HUES64 (cell line): ENCODE measurements around the gene TRDN.
A peak's percentile ranks its signal among the peaks of the same experiment; 100 is the strongest.

ENCODE experiments used
- H3K27ac ChIP-seq: 2 replicates; pipeline ENCODE4 v1.7.0; 2013; ENCODE audit warnings: low read depth, low read length, inconsistent platforms
- H3K27me3 ChIP-seq: 2 replicates; pipeline ENCODE4 v1.6.1; 2013; ENCODE audit warnings: mild to moderate bottlenecking, low read length; ENCODE audit not compliant: insufficient read depth
- H3K36me3 ChIP-seq: 2 replicates; pipeline ENCODE4 v1.6.1; 2013; ENCODE audit warnings: mild to moderate bottlenecking, low read length; ENCODE audit not compliant: insufficient read depth
- H3K4me1 ChIP-seq: 2 replicates; pipeline ENCODE4 v1.6.1; 2013; ENCODE audit warnings: mild to moderate bottlenecking, low read length, moderate library complexity; ENCODE audit not compliant: insufficient read depth
- H3K4me3 ChIP-seq: 2 replicates; pipeline ENCODE4 v1.5.1; 2013; ENCODE audit warnings: mild to moderate bottlenecking, low read length, moderate library complexity
- H3K9ac ChIP-seq: 2 replicates; pipeline ENCODE4 v1.6.1; 2013; ENCODE audit warnings: mild to moderate bottlenecking, low read depth, low read length
- H3K9me3 ChIP-seq: 2 replicates; pipeline ENCODE4 v1.6.1; 2013; ENCODE audit warnings: low read depth, low read length; ENCODE audit not compliant: insufficient read depth
- WGBS: fragments of 150-250, 120-280 bp; methylation state at CpG from one replicate; pipeline ENCODE4 v1.1.7; 2013; ENCODE audit warnings: missing lambda C conversion rate; 5-methylcytosine and 5-hydroxymethylcytosine counted together

The TRDN gene

GRCh38 chr6:123658848-123659247 lies 22.1 kb upstream of the TRDN start:
- Histone ChIP-seq H3K27ac (no peak overlapping the region), H3K9me3 (no peaks in the 10 kb centered on the region), H3K4me1 (peaks cover under 1% of the 10 kb centered on the region; the same call in 1 of the 2 replicates), H3K27me3 (no peaks in the 10 kb centered on the region), H3K4me3 (no peak overlapping the region), H3K9ac (no peak overlapping the region), H3K36me3 (no peaks in the 10 kb centered on the region)
- 91% methylated on average over 1 of the region's 1 CpG for WGBS

DNA sequence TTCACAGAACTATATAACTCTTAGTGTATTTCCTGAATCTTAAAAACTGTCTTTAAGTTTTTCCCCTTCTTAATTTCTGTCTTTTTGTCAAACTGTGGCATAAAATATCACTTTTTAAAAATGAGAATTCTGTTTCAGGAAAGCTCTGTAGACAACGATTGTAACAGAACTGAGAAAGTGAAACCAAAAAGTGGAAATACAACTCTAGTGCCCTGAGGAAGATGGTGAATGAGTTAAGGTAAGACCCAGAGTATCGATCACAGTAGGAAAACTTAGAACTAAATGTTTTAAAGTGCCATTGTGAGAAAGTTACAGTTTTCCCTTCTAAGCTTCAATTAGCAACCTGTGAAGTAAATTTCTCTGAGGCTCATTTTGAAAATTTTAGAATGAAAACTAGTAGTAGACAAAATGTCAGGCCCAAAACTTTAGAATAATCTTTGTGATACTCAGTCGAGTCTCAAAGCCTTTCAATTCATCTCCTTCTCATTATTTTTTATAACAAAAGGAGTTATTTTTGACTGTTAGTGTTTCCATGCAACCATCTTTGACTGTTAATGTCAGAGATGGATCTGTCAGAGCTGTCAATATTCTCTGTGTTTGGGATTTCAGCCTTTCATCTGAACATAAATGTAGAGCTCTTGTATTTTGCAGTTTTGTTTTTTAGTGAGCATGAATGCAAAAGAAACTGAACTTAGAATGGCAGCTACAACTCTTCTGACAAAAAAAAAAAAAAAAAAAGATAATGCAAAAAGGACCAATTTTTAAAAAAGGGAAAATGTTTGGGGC lies 19.0 kb upstream of the TRDN start:
- Histone ChIP-seq H3K36me3 (no peaks in the 10 kb centered on the region), H3K4me3 (no peak overlapping the region), H3K9ac (no peak overlapping the region), H3K27me3 (no peaks in the 10 kb centered on the region), H3K27ac (no peak overlapping the region), H3K4me1 (no peaks in the 10 kb centered on the region), H3K9me3 (no peaks in the 10 kb centered on the region)
- WGBS, result 91% methylated on average over 2 of the region's 3 CpGs

GRCh38 chr6:123648723-123649122 lies 12.0 kb upstream of the TRDN start:
- no peaks in the 10 kb centered on the region for H3K27me3 ChIP-seq
- no peak overlapping the region for H3K4me3 ChIP-seq
- no peaks in the 10 kb centered on the region for H3K9me3 ChIP-seq
- H3K36me3 ChIP-seq, result no peaks in the 10 kb centered on the region
- no peak overlapping the region for H3K9ac ChIP-seq
- H3K27ac ChIP-seq, result no peak overlapping the region
- H3K4me1 ChIP-seq, result no peaks in the 10 kb centered on the region

GRCh38 chr6:123648020-123648580 lies 11.3 kb upstream of the TRDN start:
- H3K27ac ChIP-seq, result no peak overlapping the region
- no peaks in the 10 kb centered on the region for H3K4me1 ChIP-seq
- 93% methylated on average over 1 of the region's 1 CpG for WGBS
- no peaks in the 10 kb centered on the region for H3K27me3 ChIP-seq
- no peaks in the 10 kb centered on the region for H3K36me3 ChIP-seq
- no peaks in the 10 kb centered on the region for H3K9me3 ChIP-seq
- no peak overlapping the region for H3K9ac ChIP-seq
- H3K4me3 ChIP-seq, result no peak overlapping the region

GRCh38 chr6:123641497-123641896 lies 4.7 kb upstream of the TRDN start:
- H3K36me3 ChIP-seq, result no peaks in the 10 kb centered on the region
- H3K4me3 ChIP-seq, result no peak overlapping the region
- H3K27ac ChIP-seq, result no peak overlapping the region
- no peaks in the 10 kb centered on the region for H3K27me3 ChIP-seq
- peaks cover 15% of the 10 kb centered on the region; the same call in 1 of the 2 replicates for H3K4me1 ChIP-seq
- WGBS, result 91% methylated on average over 1 of the region's 1 CpG
- H3K9me3 ChIP-seq, result no peaks in the 10 kb centered on the region
- no peak overlapping the region for H3K9ac ChIP-seq

DNA sequence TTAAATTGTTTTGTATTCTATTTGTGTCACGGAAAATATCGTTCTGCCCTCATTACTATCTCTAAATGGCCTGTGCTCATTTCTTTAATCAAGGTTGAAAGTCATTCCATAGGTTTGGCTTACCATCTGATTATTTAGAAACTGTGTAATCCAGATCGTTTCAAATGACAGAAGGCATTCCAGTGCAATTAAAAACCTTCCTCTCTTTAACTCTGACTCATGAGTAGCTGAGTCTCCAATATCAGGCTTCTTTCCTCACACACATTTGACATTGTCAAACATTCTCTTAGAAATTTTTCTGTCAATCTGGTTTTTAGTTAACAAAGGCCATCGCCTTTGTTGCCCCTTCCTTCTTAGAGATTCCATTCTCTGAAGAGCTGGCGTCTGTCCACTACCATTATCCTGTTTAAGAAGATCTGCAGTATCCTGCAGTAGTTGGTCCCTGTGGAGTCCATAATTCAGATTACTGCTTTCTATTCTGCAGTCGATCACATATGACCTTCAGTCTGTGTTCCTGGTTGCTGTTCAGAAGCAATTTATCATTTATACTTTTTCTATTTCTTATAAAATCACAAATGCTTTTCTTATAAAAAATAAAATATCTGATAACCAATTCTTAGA lies 3.9 kb upstream of the TRDN start:
- WGBS, result 93% methylated on average over 6 of the region's 6 CpGs
- H3K27me3 ChIP-seq, result no peaks in the 10 kb centered on the region

DNA sequence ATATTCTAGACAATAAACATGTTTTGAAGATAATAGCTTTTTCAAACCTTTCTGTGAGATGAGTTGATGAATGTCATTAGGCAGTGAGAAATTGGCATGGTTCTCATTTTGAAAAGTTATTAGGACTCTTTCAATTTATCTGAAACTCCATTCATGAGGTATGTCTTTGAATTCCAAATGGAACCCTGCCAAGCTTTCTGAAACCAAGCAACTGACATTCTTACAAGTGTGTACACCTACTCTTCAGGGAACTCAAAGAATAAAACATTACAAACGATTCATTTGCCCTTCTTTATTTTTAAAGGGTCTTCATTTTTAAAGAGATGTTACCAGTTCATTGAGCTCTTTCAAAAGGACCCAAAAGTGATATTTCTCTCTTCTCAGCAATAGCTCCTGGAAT lies 2.1 kb upstream of the TRDN start:
- Histone ChIP-seq H3K27ac (no peak overlapping the region), H3K4me3 (no peak overlapping the region), H3K4me1 (peaks cover 18% of the 10 kb centered on the region; the same call in 1 of the 2 replicates), H3K27me3 (no peaks in the 10 kb centered on the region), H3K9ac (no peak overlapping the region), H3K9me3 (no peaks in the 10 kb centered on the region), H3K36me3 (no peaks in the 10 kb centered on the region)
- WGBS, result 75% methylated on average over 1 of the region's 1 CpG

More for the DNA sequence above, 3.9 kb upstream of the TRDN start:
- H3K4me1 ChIP-seq, result peaks cover 18% of the 10 kb centered on the region; the same call in 1 of the 2 replicates
- H3K9ac ChIP-seq, result no peak overlapping the region
- H3K9me3 ChIP-seq, result no peaks in the 10 kb centered on the region
- H3K36me3 ChIP-seq, result no peaks in the 10 kb centered on the region
- H3K27ac ChIP-seq, result no peak overlapping the region
- H3K4me3 ChIP-seq, result no peak overlapping the region

DNA sequence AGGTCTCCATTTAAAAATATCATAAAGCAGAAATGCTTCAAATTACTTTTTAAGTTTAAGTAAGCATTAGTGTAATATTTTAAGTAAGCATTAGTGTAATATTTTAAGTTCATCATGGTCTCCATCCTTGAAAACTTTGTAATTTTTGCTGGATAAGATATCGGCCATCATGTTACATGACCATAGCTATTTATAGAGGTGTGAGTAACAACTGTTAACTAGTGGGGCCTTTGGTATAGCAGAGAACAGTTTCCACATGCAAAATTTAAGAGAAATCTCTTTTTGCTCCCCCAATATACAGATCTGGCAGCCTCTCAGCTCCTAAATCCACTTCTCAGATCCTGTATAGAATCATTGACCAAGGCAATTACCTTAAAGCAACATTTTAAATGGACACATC lies 468 bp downstream of the TRDN start:
- H3K9ac ChIP-seq, result no peak overlapping the region

GRCh38 chr6:123635567-123635966 lies 1.2 kb downstream of the TRDN start:
- WGBS, result no CpG with 5 or more reads among the region's 1 CpG

More for the DNA sequence above, 468 bp downstream of the TRDN start:
- H3K27me3 ChIP-seq, result no peaks in the 10 kb centered on the region
- WGBS, result 100% methylated on average over 1 of the region's 1 CpG
- H3K27ac ChIP-seq, result peak overlapping the region; percentile 21; the same call in 1 of the 2 replicates
- H3K9me3 ChIP-seq, result no peaks in the 10 kb centered on the region
- H3K4me3 ChIP-seq, result no peak overlapping the region
- H3K36me3 ChIP-seq, result no peaks in the 10 kb centered on the region
- H3K4me1 ChIP-seq, result peaks cover 18% of the 10 kb centered on the region; the same call in 1 of the 2 replicates

DNA sequence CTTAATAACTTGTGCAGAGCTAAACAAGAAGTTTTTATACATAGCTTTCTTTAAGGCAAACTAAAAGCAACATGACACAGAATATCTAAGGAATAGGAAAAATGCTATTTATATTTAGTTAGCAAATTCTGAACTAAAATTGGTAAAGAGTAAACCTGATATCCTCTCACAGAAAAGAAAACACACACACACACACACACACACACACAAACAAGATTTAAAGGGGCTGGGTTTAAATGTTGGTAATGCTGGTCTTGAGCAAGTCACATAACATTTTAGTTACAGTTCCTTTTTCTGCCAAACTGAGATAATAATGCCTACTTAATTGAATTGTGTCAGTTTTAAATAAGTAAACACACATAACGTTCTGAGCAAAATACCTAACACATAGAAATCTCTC lies 1.6 kb downstream of the TRDN start:
- Histone ChIP-seq H3K36me3 (no peaks in the 10 kb centered on the region), H3K27ac (no peak overlapping the region), H3K4me1 (peaks cover 13% of the 10 kb centered on the region), H3K9me3 (no peaks in the 10 kb centered on the region), H3K27me3 (no peaks in the 10 kb centered on the region), H3K4me3 (no peak overlapping the region), H3K9ac (no peak overlapping the region)
- WGBS, result no CpG with 5 or more reads among the region's 1 CpG

More at GRCh38 chr6:123635567-123635966, 1.2 kb downstream of the TRDN start:
- H3K27me3 ChIP-seq, result no peaks in the 10 kb centered on the region
- H3K9me3 ChIP-seq, result no peaks in the 10 kb centered on the region
- H3K9ac ChIP-seq, result no peak overlapping the region
- no peak overlapping the region for H3K4me3 ChIP-seq
- H3K27ac ChIP-seq, result no peak overlapping the region
- peaks cover 13% of the 10 kb centered on the region; the same call in 1 of the 2 replicates for H3K4me1 ChIP-seq
- no peaks in the 10 kb centered on the region for H3K36me3 ChIP-seq

DNA sequence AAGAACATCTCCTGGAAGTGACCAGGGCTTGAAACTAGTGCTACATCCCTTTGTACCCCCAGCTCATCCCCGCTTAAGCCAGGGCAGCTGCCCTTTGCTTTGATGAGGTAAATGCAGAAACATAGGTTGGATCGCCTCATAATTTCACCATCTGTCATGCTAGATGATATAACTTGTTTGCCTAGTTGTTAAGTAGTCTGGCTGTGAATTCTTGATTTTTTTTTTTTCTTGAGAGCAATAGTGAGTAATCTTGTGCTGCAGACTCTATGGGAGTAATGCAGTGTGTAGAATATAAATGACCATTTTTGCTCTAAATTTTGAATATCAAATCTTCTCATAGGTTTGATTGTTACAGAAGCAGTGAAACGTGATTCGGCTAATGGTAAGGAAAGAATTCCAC lies 4.1 kb downstream of the TRDN start:
- H3K4me1 ChIP-seq, result peaks cover 25% of the 10 kb centered on the region
- H3K36me3 ChIP-seq, result no peaks in the 10 kb centered on the region
- H3K9ac ChIP-seq, result no peak overlapping the region
- no peak overlapping the region for H3K4me3 ChIP-seq
- H3K27me3 ChIP-seq, result no peaks in the 10 kb centered on the region
- H3K9me3 ChIP-seq, result no peaks in the 10 kb centered on the region
- WGBS, result 96% methylated on average over 4 of the region's 4 CpGs
- no peak overlapping the region for H3K27ac ChIP-seq
